NT2/D1 (cell line): ENCODE data around the gene TBC1D20.
"Not testable (repeated sequence)": the region's sequence is repeated elsewhere in the genome, so short reads cannot be mapped to it uniquely, and the experiment has no call there.

ENCODE experiments used
- DNase-seq: peaks from one replicate; pipeline ENCODE4 v3.0.0-alpha.2; 2011; ENCODE audit warnings: low read depth, low spot score
- H3K27me3 ChIP-seq: 2 replicates; pipeline ENCODE4 v1.6.0; 2011; ENCODE audit warnings: mild to moderate bottlenecking; ENCODE audit not compliant: insufficient read length, insufficient read depth
- H3K36me3 ChIP-seq: 2 replicates; pipeline ENCODE4 v1.6.1; 2011; ENCODE audit warnings: mild to moderate bottlenecking, low read length, mixed read lengths; ENCODE audit not compliant: insufficient read depth, insufficient read length
- H3K4me1 ChIP-seq: 2 replicates; pipeline ENCODE4 v1.5.1; 2011; ENCODE audit not compliant: insufficient read depth, insufficient read length
- H3K4me3 ChIP-seq: 2 replicates; pipeline ENCODE4 v1.5.1; 2011; ENCODE audit warnings: low read depth; ENCODE audit not compliant: insufficient read length
- H3K9ac ChIP-seq: 2 replicates; pipeline ENCODE4 v1.6.0; 2011; ENCODE audit warnings: low read depth; ENCODE audit not compliant: insufficient read length
- H3K9me3 ChIP-seq: 2 replicates; pipeline ENCODE4 v1.5.1; 2011; ENCODE audit warnings: mild to moderate bottlenecking, low read length; ENCODE audit not compliant: insufficient read depth
- SUZ12 ChIP-seq: IDR thresholded peaks from 2 replicates; pipeline ENCODE4 v1.6.1; 2011; ENCODE audit not compliant: insufficient read length, insufficient read depth; ENCODE audit errors: extremely low read depth
- YY1 ChIP-seq: IDR thresholded peaks from 2 replicates; pipeline ENCODE4 v1.6.1; 2011; ENCODE audit not compliant: insufficient read length, insufficient read depth
- ZNF274 ChIP-seq: IDR thresholded peaks from 2 replicates; pipeline ENCODE4 v1.6.1; 2011; ENCODE audit warnings: mild to moderate bottlenecking, low read depth, low read length

Gene TBC1D20

DNA sequence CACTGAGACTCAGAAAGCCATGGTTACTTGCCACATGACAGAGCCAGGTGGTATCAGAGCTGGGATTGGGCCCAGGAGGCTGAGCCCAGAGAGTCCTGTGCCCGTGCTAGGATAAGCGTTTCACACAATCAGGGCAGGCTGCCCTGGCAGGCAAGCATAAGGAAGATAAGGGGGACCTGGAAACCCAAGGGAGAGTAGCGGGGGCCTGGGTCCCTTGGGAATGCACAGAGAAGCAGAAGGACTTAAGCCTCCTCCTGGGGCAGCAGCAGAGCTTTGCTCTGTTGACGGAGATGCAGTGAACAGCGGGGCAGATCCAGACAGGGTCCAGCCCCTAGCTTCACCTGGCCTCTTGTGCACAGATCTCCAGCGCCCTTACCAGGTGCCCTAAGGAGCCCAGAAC lies 73.1 kb downstream of the TBC1D20 start:
- DNase-seq = no peak
- Histone ChIP-seq H3K9ac (no peak overlapping the region), H3K4me1 (no peaks in the 10 kb centered on the region), H3K36me3 (peaks cover 13% of the 10 kb centered on the region), H3K27me3 (no peaks in the 10 kb centered on the region), H3K9me3 (no peaks in the 10 kb centered on the region), H3K4me3 (no peak overlapping the region)
- TF ChIP-seq SUZ12 = no peak
- no peak for TF ChIP-seq ZNF274
- TF ChIP-seq YY1 = no peak

DNA sequence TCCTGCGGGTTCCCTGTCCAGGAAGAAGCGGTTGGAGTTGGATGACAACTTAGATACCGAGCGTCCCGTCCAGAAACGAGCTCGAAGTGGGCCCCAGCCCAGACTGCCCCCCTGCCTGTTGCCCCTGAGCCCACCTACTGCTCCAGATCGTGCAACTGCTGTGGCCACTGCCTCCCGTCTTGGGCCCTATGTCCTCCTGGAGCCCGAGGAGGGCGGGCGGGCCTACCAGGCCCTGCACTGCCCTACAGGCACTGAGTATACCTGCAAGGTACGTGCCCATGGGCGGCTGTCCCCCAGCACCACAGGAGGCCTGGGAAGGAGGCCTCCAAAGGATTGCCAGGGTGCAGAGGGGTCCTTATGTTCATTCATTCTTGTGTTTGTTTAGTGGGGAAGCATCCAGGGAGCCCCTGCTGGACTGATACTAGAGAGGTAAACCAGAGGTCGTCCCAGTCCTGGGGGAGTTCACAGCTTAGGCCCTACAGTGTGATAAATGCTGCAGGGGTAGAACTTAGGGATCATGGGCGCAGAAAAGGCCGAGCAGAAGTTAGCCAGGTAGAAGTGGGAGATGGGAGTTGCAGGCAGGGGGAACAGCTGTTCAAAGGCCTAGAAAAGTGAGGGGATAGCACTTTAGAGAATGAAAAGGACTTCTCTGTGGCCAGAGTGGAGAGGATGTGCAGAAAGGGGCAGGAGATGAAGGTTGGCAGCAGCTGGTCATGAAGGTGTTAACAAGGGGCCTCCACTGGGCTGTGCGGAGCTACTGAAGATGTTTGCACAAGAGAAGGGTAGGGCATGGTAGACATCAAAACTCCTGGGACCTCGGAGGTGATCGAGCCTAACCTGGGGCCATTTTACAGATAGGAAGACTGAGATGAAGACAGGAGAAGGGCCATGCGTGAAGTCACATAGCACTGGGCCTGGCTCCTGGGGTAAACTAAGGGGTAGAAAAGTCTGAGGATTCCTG lies 74.0 kb downstream of the TBC1D20 start:
- no peaks in the 10 kb centered on the region for H3K4me1 ChIP-seq

DNA sequence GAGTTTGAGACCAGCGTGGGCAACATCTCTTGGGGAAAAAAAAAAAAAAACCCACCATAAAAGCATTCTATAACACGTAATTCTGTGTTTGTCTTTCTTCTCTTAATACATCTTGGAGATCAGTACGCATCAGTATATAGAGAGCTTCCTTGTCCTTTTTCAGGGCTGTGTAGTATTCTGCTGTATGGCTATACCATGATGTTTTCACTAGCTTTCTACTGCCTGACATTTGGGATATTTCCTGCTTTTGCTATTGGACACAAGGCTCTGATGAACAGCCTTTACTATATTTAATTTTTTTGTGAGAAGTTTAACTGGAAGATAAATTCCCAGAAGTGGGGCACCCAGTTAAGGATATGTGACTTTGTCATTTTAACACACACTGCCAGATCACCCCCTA lies 74.8 kb downstream of the TBC1D20 start:
- Histone ChIP-seq H3K9ac (no peak overlapping the region), H3K4me3 (no peak overlapping the region), H3K9me3 (no peaks in the 10 kb centered on the region), H3K4me1 (no peaks in the 10 kb centered on the region), H3K27me3 (no peaks in the 10 kb centered on the region), H3K36me3 (peaks cover 13% of the 10 kb centered on the region)
- TF ChIP-seq SUZ12 (no peak), ZNF274 (no peak), YY1 (no peak)
- DNase-seq = no peak

More for the DNA sequence above, 74.0 kb downstream of the TBC1D20 start:
- TF ChIP-seq SUZ12 (no peak), YY1 (no peak), ZNF274 (no peak)
- Histone ChIP-seq H3K9me3 (no peaks in the 10 kb centered on the region), H3K9ac (no peak overlapping the region), H3K4me3 (no peak overlapping the region), H3K36me3 (peaks cover 13% of the 10 kb centered on the region), H3K27me3 (no peaks in the 10 kb centered on the region)
- DNase-seq = no peak

DNA sequence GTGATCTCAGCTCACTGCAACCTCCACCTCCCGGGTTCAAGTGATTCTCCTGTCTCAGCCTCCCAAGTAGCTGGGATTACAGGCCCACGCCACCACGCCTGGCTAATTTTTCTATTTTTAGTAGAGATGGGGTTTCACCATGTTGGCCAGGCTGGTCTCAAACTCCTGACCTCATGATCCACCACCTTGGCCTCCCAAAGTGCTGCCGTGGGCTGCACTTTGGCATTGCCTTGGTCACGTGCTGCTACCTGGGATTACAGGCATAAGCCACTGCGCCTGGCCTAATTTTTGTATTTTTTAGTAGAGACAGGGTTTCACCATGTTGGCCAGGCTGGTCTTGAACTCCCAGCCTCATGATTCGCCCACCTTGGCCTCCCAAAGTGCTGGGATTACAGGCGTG lies 75.7 kb downstream of the TBC1D20 start:
- not testable (repeated sequence) for DNase-seq, H3K9ac ChIP-seq, H3K4me3 ChIP-seq, H3K9me3 ChIP-seq, H3K4me1 ChIP-seq, H3K27me3 ChIP-seq
- peaks cover 13% of the 10 kb centered on the region for H3K36me3 ChIP-seq
